NCI-H187 treated with DMSO at 0.1 percent for 48 hours (cell line): ENCODE data around the gene CACUL1.

Source experiments
- DNase-seq: peaks from one replicate; lab custom pipeline; 2025; lab: John Stamatoyannopoulos, UW

CACUL1 gene

DNA sequence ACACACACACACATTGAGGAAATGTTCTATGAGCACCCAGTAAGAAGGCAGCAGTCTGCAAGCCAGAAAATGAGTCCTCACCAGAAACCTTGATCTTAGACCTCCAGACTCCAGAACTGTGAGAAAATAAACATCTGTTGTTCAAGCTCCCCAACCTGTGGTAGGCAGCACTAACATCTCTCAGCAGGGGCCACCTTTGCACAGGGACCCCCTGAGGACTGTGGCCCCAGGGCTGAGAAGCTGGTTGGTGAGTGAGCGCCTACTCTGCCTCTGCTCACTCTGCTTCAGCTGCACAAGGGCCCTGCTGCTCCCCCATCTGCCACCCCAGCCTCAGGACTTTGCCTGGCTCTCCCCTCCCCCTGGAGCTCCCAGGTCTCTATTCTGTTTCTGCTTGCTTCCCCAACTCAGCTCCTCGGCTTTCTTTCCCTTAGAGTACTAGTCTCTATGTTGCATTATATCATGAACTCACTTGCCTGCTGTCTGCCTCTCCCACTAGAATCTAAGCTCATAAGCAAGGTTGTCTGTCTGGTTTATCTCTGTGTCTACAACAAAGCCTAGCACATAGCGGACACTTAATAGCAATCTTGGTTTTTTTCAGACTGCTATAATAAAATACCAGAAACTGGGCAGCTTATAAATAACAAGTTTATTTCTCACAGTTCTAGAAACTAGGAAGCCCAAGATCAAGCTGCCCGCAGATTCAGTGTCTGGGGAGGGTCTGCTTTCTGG lies 118.9 kb downstream of the CACUL1 start:
- DNase-seq: no peak

DNA sequence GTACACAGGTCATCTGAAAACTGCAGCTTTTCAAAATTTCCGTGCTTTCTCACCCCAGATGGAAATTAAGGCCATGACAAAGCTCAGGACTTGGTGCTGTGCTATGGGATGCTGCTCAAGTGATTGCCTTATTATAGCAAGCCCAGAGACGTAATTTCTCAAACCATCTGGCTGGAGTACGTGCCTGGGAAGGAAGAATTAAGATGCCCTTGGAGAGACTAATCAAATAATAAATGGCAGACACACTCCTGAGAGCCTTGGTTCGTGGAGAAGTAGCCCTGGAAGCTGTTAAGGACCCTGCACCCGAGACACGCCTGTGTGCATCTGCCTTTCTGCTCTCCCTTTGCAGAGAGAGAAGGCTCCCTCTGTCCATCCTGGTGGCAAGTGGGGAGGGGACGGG lies 121.0 kb downstream of the CACUL1 start:
- no peak for DNase-seq

- no peak for DNase-seq
These were observed 125.6 kb downstream of the CACUL1 start for GRCh38 chr10:118629211-118629610.

DNA sequence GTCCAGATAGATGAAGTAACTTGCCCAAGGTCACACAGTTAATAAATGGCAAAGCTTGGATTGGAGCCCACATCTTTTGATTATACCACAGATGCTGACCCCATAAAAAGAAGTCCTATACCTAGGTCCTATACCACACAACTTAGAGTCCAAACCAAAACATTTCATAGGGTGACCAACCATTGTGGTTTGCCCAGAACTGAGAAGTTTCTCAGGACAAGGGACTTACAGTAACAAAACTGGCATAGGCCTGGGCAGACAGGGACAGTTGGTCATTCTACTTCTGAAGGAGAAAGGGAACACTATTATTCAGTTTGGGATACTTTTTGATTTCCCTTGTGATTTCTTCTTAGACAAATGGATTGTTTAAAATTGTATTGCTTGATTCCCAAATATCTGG lies 126.4 kb downstream of the CACUL1 start:
- DNase-seq: no peak

GRCh38 chr10:118626953-118627352 lies 127.8 kb downstream of the CACUL1 start:
- no peak for DNase-seq
